CD14-positive monocyte (primary cell): ENCODE data around the gene DIRAS1. TPM values are rescaled to one million over a fixed set of nuclear protein-coding genes. Genes with fewer than 3 reads are reported as not detected.
A peak's percentile ranks its signal among the peaks of the same experiment; 100 is the strongest.

ENCODE experiments used
- DNase-seq, 3 donors: peaks; one replicate each; pipeline ENCODE4 v3.0.0-alpha.2; 2011 to 2022
- H2AFZ ChIP-seq: 2 replicates; pipeline ENCODE4 v1.6.0; 2012; ENCODE audit warnings: mild to moderate bottlenecking, low read depth, low read length, inconsistent platforms; ENCODE audit not compliant: insufficient read depth, poor library complexity, severe bottlenecking
- H3K27ac ChIP-seq, 2 donors: 1 replicate in 1 of 2; 2 replicates in 1 of 2; pipeline ENCODE4 v1.5.1; 2012 to 2013; ENCODE audit warnings: low read length in 2 of 2, control low read depth in 1 of 2, inconsistent platforms in 1 of 2, low read depth in 1 of 2, mild to moderate bottlenecking in 1 of 2
- H3K27me3 ChIP-seq, 2 donors: one replicate each; pipeline versions ENCODE4 v1.6.0 to v1.6.1; 2011 to 2013; ENCODE audit warnings: low read length in 2 of 2; ENCODE audit not compliant: control insufficient read depth in 2 of 2, insufficient read depth in 2 of 2
- H3K36me3 ChIP-seq, 2 donors: replicated peaks in 1 of 2; 1 replicate in 1 of 2; 2 replicates in 1 of 2; pipeline versions ENCODE4 v1.5.1 to v1.6.1; 2012 to 2013; ENCODE audit warnings: low read length in 2 of 2, control low read depth in 1 of 2, inconsistent platforms in 1 of 2, mild to moderate bottlenecking in 1 of 2; ENCODE audit not compliant: insufficient read depth in 2 of 2, control insufficient read depth in 1 of 2
- H3K4me1 ChIP-seq, 2 donors: 1 replicate in 1 of 2; 2 replicates in 1 of 2; pipeline versions ENCODE4 v1.5.1 to v1.6.1; 2012 to 2013; ENCODE audit warnings: low read length in 2 of 2, control low read depth in 1 of 2, inconsistent platforms in 1 of 2, mild to moderate bottlenecking in 1 of 2, moderate library complexity in 1 of 2; ENCODE audit not compliant: insufficient read depth in 2 of 2, control insufficient read depth in 1 of 2
- H3K4me2 ChIP-seq: replicated peaks from 2 replicates; pipeline ENCODE3; 2012; ENCODE audit warnings: low read length, moderate library complexity, mild to moderate bottlenecking; ENCODE audit not compliant: poor library complexity, severe bottlenecking; ENCODE audit errors: extremely low read depth
- H3K4me3 ChIP-seq, 3 experiments: fragments of 200-600 bp in 1 of 3; sonication (generic) in 1 of 3; replicated peaks in 1 of 3; 1 replicate in 2 of 3; 2 replicates in 1 of 3; pipeline ENCODE4 v1.5.1; 2011 to 2013; ENCODE audit warnings: low read length in 3 of 3, mild to moderate bottlenecking in 3 of 3, control low read depth in 2 of 3, low read depth in 2 of 3, inconsistent platforms in 1 of 3, moderate library complexity in 1 of 3
- H3K79me2 ChIP-seq: 2 replicates; pipeline ENCODE4 v1.6.0; 2012; ENCODE audit warnings: mild to moderate bottlenecking, control low read depth, inconsistent platforms, low read length, moderate library complexity; ENCODE audit not compliant: insufficient read depth
- H3K9ac ChIP-seq: 2 replicates; pipeline ENCODE4 v1.6.0; 2017; ENCODE audit warnings: low read length, mild to moderate bottlenecking; ENCODE audit not compliant: insufficient read depth, poor library complexity, severe bottlenecking
- H3K9me3 ChIP-seq, 2 donors: replicated peaks in 1 of 2; 1 replicate in 1 of 2; 2 replicates in 1 of 2; pipeline versions ENCODE4 v1.5.1 to v1.6.1; 2012 to 2013; ENCODE audit warnings: low read length in 2 of 2, control low read depth in 1 of 2; ENCODE audit not compliant: control insufficient read depth in 1 of 2, insufficient read depth in 1 of 2
- H4K20me1 ChIP-seq: 2 replicates; pipeline ENCODE4 v1.6.0; 2012; ENCODE audit warnings: mild to moderate bottlenecking, low read length, control low read depth, moderate library complexity; ENCODE audit not compliant: insufficient read depth
- H3K27ac Mint-ChIP-seq, 7 donors: one replicate each; pipeline ENCODE4 v1.8.0; 2020; ENCODE audit warnings: mild to moderate bottlenecking in 7 of 7, mixed read lengths in 7 of 7, moderate library complexity in 6 of 7, inconsistent platforms in 2 of 7
- H3K27me3 Mint-ChIP-seq, 3 donors: one replicate each; pipeline ENCODE4 v1.8.0; 2021 to 2022; ENCODE audit warnings: low read depth in 3 of 3, mild to moderate bottlenecking in 3 of 3, mixed read lengths in 3 of 3, moderate library complexity in 3 of 3, inconsistent platforms in 1 of 3
- H3K36me3 Mint-ChIP-seq, 2 donors: one replicate each; pipeline ENCODE4 v1.8.0; 2020; ENCODE audit warnings: mixed read lengths in 2 of 2, inconsistent platforms in 1 of 2, mild to moderate bottlenecking in 1 of 2
- H3K4me1 Mint-ChIP-seq: one replicate; pipeline ENCODE4 v1.8.0; 2020; ENCODE audit warnings: mild to moderate bottlenecking, mixed read lengths
- H3K4me3 Mint-ChIP-seq, 2 donors: one replicate each; pipeline ENCODE4 v1.8.0; 2020; ENCODE audit warnings: mild to moderate bottlenecking in 2 of 2, mixed read lengths in 2 of 2, moderate library complexity in 1 of 2
- H3K9me3 Mint-ChIP-seq, 7 donors: one replicate each; pipeline ENCODE4 v1.8.0; 2020 to 2022; ENCODE audit warnings: mixed read lengths in 7 of 7, mild to moderate bottlenecking in 6 of 7, moderate library complexity in 6 of 7, inconsistent platforms in 2 of 7
- WGBS: methylation state at CpG from one replicate; pipeline ENCODE4 v1.1.5; 2013; ENCODE audit warnings: missing lambda C conversion rate; ENCODE audit not compliant: insufficient coverage; 5-methylcytosine and 5-hydroxymethylcytosine counted together
- intact Hi-C, 2 donors: fragments of 100-400 bp; cut with micrococcal nuclease; formaldehyde crosslinking; loops; one replicate each; pipeline versions ENCODE4 v1.15.0 to v1.15.1; 2023
- polyA plus RNA-seq, 3 donors: library from polyadenylated mRNA; depleted of rRNA in 1 of 3; unstranded in 2 of 3; stranded (reverse) in 1 of 3; fragments of 300-500 nt in 2 of 3; fragments of >200 nt in 1 of 3; fragmentation: Illumina TruSeq in 2 of 3; gene quantifications; 1 replicate in 2 of 3; 2 replicates in 1 of 3; pipeline ENCODE4 v1.2.3, GENCODE V29; 2012 to 2021
- TF ChIP-seq, protein P1 (sequence below): fragments of 200-600 bp; IDR thresholded peaks from one replicate; pipeline ENCODE4 v1.8.0; 2022; ENCODE audit warnings: antibody characterized with exemption, mild to moderate bottlenecking

Gene DIRAS1
- polyA plus RNA-seq, 3 donors: 0.04 TPM; not detected in 2

DNA sequence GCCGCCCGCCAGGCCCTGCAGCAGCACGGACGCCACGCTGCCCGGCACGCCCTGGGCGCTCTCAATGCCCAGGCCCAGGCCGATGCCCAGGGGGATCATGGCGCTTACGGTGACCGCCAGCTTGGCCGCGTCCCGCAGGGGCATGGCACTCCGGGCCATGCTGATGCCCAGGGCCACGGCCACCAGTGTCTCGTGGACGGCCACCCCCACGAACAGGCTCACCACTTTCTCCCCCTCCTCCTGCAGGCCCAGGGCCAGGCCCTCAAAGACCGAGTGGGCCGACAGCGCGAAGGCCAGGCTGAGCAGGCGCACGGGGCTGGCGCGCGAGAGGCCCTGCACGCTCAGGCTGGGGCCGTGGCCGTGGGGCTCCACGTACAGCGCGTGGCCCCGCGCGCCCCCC is 11.7 kb upstream of the DIRAS1 start:
- H3K79me2 ChIP-seq: peaks cover 11% of the 10 kb centered on the region
- peaks cover 0 to 3% (median 0%) of the 10 kb centered on the region in 7 donors for H3K9me3 Mint-ChIP-seq
- H3K27me3 ChIP-seq: no peaks in the 10 kb centered on the region
- no peak overlapping the region for H2AFZ ChIP-seq
- no peak overlapping the region for H3K4me2 ChIP-seq
- H3K9me3 ChIP-seq: no peaks in the 10 kb centered on the region
- 98% methylated on average over 38 of the region's 38 CpGs for WGBS
- H3K4me3 ChIP-seq: no peak overlapping the region
- DNase-seq: no peak
- peaks cover 26 to 53% of the 10 kb centered on the region in 2 donors for H3K36me3 ChIP-seq
- TF ChIP-seq, protein P1, sequence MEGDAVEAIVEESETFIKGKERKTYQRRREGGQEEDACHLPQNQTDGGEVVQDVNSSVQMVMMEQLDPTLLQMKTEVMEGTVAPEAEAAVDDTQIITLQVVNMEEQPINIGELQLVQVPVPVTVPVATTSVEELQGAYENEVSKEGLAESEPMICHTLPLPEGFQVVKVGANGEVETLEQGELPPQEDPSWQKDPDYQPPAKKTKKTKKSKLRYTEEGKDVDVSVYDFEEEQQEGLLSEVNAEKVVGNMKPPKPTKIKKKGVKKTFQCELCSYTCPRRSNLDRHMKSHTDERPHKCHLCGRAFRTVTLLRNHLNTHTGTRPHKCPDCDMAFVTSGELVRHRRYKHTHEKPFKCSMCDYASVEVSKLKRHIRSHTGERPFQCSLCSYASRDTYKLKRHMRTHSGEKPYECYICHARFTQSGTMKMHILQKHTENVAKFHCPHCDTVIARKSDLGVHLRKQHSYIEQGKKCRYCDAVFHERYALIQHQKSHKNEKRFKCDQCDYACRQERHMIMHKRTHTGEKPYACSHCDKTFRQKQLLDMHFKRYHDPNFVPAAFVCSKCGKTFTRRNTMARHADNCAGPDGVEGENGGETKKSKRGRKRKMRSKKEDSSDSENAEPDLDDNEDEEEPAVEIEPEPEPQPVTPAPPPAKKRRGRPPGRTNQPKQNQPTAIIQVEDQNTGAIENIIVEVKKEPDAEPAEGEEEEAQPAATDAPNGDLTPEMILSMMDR: no peak
- no peak overlapping the region for H3K9ac ChIP-seq
- intact Hi-C loops: no loop called here
- H3K36me3 Mint-ChIP-seq: peaks cover 35 to 52% of the 10 kb centered on the region in 2 donors
- no peak overlapping the region for H3K27ac ChIP-seq
- no peaks in the 10 kb centered on the region for H4K20me1 ChIP-seq
- H3K4me1 ChIP-seq: peaks cover 0 to 12% of the 10 kb centered on the region in 2 donors
- H3K27ac Mint-ChIP-seq: no peak overlapping the region
- H3K27me3 Mint-ChIP-seq: peaks cover 3 to 7% (median 6%) of the 10 kb centered on the region in 3 donors
- no peak overlapping the region for H3K4me3 Mint-ChIP-seq
- H3K4me1 Mint-ChIP-seq: peaks cover 12% of the 10 kb centered on the region

DNA sequence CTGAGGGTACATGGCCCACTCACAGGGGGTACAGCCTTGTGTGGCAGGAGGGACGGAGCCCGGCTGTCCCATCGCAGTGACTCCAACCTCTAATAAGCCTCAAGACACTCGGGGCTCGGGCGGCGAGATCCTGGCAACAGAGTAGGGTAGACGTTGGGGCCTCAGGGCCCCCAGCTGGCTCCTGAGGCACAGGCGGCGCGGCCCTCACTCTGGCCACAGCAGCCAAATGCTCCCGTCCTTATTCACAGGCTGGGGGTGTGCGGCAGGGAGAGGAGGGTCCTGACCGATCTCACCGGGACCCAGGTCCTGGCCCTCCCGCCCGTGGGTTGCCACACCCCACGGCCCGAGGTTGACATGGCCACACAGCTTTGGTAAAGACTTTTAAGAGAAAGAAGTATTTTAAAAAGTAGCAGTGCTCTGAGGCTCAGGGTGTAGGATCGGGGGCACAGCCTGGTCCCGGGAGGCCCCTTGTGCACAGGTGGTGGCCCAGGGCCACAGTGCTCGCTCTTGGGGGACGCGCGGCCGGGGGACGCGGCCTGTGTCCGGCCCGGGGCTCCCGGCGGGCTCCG is 11.1 kb upstream of the DIRAS1 start:
- Histone ChIP-seq H3K9ac (no peak overlapping the region), H3K4me2 (no peak overlapping the region), H3K27ac (no peak overlapping the region), H2AFZ (no peak overlapping the region), H4K20me1 (no peaks in the 10 kb centered on the region), H3K79me2 (peaks cover 11% of the 10 kb centered on the region), H3K4me1 (peaks cover 0 to 8% of the 10 kb centered on the region in 2 donors), H3K9me3 (no peaks in the 10 kb centered on the region), H3K36me3 (peaks cover 26 to 53% of the 10 kb centered on the region in 2 donors), H3K27me3 (peaks cover 0 to 5% of the 10 kb centered on the region in 2 donors), H3K4me3 (no peak overlapping the region)
- no peak overlapping the region for H3K4me3 Mint-ChIP-seq
- no peak for DNase-seq
- peaks cover 0 to 4% (median 0%) of the 10 kb centered on the region in 7 donors for H3K9me3 Mint-ChIP-seq
- TF ChIP-seq, protein P1: no peak
- peaks cover 7% of the 10 kb centered on the region for H3K4me1 Mint-ChIP-seq
- WGBS: 97% methylated on average over 23 of the region's 33 CpGs
- H3K36me3 Mint-ChIP-seq: peaks cover 35 to 52% of the 10 kb centered on the region in 2 donors
- peak overlapping the region in 1 of 7 donors; percentile 55 for H3K27ac Mint-ChIP-seq
- peaks cover 10 to 14% (median 13%) of the 10 kb centered on the region in 3 donors for H3K27me3 Mint-ChIP-seq
- intact Hi-C loops: no loop called here
